ENCODE results near the gene PACSIN1.

GRCh38 chr6:34484391-34484790, 18.5 kb downstream of the PACSIN1 start:
- TF ChIP-seq CTCF (conservative IDR thresholded peaks at IDR 0.05; ENCODE audit: low read length) (no peak), EZH2phosphoT487 (IDR thresholded peaks at IDR 0.05; ENCODE audit: borderline replicate concordance, low read depth, low read length) (no peak)

All from OCI-LY7 (cell line).